ENCODE measurements around the gene NAPB. TPM values are rescaled to one million over a fixed set of nuclear protein-coding genes. Genes with fewer than 3 reads are reported as not detected.

Gene NAPB
- total and polyA plus RNA-seq, 8 donors = 2.3 to 11.7 (median 4.2) TPM

DNA sequence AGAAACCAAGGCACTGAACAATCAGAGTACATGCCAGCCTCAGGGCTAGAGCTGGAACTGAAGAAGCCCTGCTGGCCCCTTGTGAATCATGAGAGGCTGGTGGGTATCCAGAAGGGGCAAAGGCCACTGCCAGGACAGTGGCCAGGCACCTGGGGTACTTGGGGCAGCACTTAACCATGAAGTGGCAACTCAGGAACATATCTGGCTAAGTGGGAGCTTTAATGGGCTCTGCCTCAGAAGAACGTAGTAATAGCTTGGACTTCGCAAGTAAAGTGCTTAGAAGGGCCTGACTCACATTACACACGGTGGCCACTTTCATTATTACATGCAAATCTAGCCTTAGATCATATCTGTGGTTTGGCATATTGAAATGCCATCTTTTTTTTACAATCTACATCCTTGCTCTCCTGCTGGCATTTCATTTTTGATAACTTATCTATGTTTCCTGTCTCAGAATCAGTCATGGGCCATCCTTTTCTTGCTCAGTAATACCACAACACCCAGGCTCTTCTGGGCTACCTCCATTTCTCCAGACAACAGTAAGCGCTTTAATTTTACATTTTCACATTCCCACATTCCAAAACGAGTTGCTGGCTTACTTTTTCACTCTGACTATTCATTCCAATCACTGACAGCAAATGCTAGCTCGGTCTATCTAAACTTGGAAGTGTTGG is 21.6 kb downstream of the NAPB start:
- FAIRE-seq (no peak), ATAC-seq (no peak), DNase-seq (no peak)
- Histone ChIP-seq H3K27ac (no peak overlapping the region), H3K4me3 (no peak overlapping the region), H3K4me1 (no peaks in the 10 kb centered on the region), H3K36me3 (no peaks in the 10 kb centered on the region), H3K9me3 (no peaks in the 10 kb centered on the region), H3K27me3 (no peaks in the 10 kb centered on the region)
- 80 to 82% methylated on average over 6 of the region's 6 CpGs for WGBS, 2 donors
- TF ChIP-seq, protein P1, sequence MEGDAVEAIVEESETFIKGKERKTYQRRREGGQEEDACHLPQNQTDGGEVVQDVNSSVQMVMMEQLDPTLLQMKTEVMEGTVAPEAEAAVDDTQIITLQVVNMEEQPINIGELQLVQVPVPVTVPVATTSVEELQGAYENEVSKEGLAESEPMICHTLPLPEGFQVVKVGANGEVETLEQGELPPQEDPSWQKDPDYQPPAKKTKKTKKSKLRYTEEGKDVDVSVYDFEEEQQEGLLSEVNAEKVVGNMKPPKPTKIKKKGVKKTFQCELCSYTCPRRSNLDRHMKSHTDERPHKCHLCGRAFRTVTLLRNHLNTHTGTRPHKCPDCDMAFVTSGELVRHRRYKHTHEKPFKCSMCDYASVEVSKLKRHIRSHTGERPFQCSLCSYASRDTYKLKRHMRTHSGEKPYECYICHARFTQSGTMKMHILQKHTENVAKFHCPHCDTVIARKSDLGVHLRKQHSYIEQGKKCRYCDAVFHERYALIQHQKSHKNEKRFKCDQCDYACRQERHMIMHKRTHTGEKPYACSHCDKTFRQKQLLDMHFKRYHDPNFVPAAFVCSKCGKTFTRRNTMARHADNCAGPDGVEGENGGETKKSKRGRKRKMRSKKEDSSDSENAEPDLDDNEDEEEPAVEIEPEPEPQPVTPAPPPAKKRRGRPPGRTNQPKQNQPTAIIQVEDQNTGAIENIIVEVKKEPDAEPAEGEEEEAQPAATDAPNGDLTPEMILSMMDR (IDR thresholded peaks at IDR 0.05) = no peak
- intact Hi-C loops (cut with DNase I) = no loop called here

DNA sequence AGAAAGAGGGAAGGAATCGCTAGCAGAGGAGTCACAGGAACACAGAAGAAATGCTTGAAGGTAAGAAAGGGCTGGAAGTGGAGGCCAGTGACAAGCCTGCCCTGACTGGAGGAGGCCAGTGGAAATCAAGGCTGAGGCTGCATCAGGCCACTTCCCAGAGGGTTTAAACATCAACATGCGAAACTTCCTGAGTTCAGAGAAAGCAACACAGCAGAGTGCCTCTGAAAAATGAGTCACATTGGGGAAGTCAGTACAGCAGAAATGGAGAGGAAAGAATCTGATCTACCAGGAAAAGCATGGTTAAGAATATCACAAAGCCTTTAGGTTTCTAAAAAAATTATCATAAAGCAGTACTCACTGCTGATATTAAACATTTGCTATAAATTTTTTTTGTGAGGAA is 23.3 kb downstream of the NAPB start:
- ATAC-seq (peak in 2 of 4 donors; percentile 49 to 56), DNase-seq (no peak), FAIRE-seq (no peak)
- intact Hi-C loops (cut with DNase I) = no loop called here
- Histone ChIP-seq H3K9me3 (no peaks in the 10 kb centered on the region), H3K27me3 (no peaks in the 10 kb centered on the region), H3K4me3 (no peak overlapping the region), H3K4me1 (no peaks in the 10 kb centered on the region), H3K27ac (no peak overlapping the region), H3K36me3 (peaks cover 0 to 2% (median 0%) of the 10 kb centered on the region in 3 donors)
- TF ChIP-seq, protein P1 (IDR thresholded peaks at IDR 0.05) = no peak
- WGBS, 2 donors = 81 to 90% methylated on average over 2 of the region's 2 CpGs

DNA sequence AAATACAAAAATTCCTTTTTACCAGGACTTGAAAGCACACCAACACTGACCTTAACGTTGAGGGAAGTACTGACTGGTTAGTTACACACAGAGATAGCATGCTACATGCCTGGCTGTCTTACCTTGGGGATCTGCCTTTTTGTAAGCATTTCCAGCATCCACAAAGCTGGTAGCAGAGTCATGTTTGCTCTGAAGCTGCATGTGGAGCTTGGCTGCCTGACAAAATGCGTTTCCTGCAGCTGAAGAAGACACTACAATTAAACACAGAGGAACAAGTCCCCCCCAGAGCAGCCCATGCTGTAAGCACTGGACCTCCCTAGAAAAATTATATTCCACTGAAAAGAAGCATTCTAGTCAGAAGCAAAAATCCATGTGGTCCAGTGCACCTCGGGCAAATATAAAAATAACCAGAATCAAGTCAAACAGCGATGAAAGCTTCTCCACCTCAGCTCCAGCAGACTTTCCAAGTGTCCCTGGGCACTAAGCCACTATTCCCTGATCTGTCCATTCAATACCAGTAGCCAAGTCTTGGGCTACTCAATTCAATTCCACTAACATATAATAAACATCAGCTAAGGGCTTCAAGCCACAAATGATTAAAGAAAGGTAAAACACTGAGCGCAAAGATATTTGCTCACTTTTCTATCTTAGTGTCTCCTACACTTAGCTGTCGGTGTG is 24.2 kb downstream of the NAPB start:
- 75% methylated on average over 6 of the region's 6 CpGs for WGBS, 2 donors
- FAIRE-seq (no peak), DNase-seq (no peak)

DNA sequence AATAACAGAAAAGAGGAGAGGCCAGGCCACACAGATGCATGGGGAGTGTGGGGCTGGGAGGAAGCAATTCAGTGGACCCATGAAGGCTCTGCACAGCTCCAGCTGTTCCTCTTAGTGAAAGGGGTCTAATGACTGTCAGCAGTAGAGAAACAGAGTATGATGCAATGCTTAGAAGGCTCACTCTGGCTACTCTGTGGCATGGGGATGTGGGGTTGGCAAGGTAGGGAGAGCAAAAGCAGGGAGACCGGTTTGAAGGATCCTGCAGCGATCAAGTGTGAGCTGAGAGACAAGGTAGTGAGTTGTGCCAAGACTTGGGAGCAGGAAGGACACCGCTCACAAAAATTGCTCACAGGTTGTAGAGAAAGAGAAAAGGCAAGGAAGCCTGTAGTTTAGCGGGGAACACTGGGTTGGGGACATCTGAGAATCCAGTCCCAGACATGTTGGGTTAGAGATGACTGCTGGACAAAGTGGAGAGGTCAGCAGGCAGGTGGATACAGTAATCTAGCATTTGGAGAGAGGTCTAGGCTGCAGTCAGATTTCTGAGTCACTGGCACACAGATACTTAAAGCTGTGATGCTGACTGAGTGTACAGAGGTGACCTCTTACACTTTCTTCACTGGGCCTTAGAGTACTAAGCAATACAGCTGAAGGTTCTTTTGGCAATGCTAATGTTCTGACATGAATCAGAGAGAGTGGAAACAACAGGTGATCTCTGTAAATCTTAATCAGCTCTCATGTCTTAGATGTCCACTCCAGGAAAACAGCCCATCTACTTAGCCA is 27.1 kb downstream of the NAPB start:
- Histone ChIP-seq H3K4me3 (no peak overlapping the region), H3K9me3 (no peaks in the 10 kb centered on the region), H3K27ac (no peak overlapping the region), H3K4me1 (no peaks in the 10 kb centered on the region), H3K36me3 (peaks cover 0 to 6% (median 5%) of the 10 kb centered on the region in 3 donors), H3K27me3 (no peaks in the 10 kb centered on the region)
- intact Hi-C loops (cut with DNase I) = no loop called here
- DNase-seq = no peak
- no peak for FAIRE-seq
- TF ChIP-seq, protein P1 (IDR thresholded peaks at IDR 0.05) = no peak
- ATAC-seq = no peak
- 96 to 98% methylated on average over 4 of the region's 4 CpGs for WGBS, 2 donors

More for the DNA sequence above, 24.2 kb downstream of the NAPB start:
- no peaks in the 10 kb centered on the region for H3K9me3 ChIP-seq
- TF ChIP-seq, protein P1 (IDR thresholded peaks at IDR 0.05) = no peak
- intact Hi-C loops (cut with DNase I) = no loop called here
- H3K27ac ChIP-seq = no peak overlapping the region
- H3K4me1 ChIP-seq = no peaks in the 10 kb centered on the region
- H3K4me3 ChIP-seq = no peak overlapping the region
- H3K36me3 ChIP-seq = peaks cover 0 to 2% (median 0%) of the 10 kb centered on the region in 3 donors
- H3K27me3 ChIP-seq = no peaks in the 10 kb centered on the region
- no peak for ATAC-seq
